Effector memory CD4-positive, alpha-beta T cell (primary cell): ENCODE measurements around the gene PCSK6.
"Not testable (repeated sequence)": the region's sequence is repeated elsewhere in the genome, so short reads cannot be mapped to it uniquely, and the experiment has no call there.

ENCODE experiments used
- DNase-seq, 3 donors: peaks; one replicate each; pipeline ENCODE4 v3.0.0-alpha.2; 2020
- H3K27ac ChIP-seq: 2 replicates; pipeline ENCODE4 v1.7.0; 2013; ENCODE audit warnings: mild to moderate bottlenecking, low read length, moderate library complexity; ENCODE audit not compliant: insufficient read depth, poor library complexity, severe bottlenecking
- H3K27me3 ChIP-seq: replicated peaks from 2 replicates; pipeline ENCODE4 v1.7.0; 2013; ENCODE audit warnings: mild to moderate bottlenecking, low read length; ENCODE audit not compliant: insufficient read depth, control insufficient read depth, poor library complexity, severe bottlenecking
- H3K36me3 ChIP-seq: 2 replicates; pipeline ENCODE4 v1.7.0; 2013; ENCODE audit warnings: mild to moderate bottlenecking, low read length, moderate library complexity; ENCODE audit not compliant: control insufficient read depth, insufficient read depth
- H3K4me1 ChIP-seq: 2 replicates; pipeline ENCODE4 v1.7.0; 2013; ENCODE audit warnings: low read length, mild to moderate bottlenecking; ENCODE audit not compliant: control insufficient read depth, insufficient read depth, poor library complexity, severe bottlenecking
- H3K4me3 ChIP-seq: 2 replicates; pipeline ENCODE4 v1.7.0; 2013; ENCODE audit warnings: low read length, low read depth, mild to moderate bottlenecking; ENCODE audit not compliant: insufficient read depth, poor library complexity, severe bottlenecking
- H3K9me3 ChIP-seq: 2 replicates; pipeline ENCODE4 v1.7.0; 2013; ENCODE audit warnings: mild to moderate bottlenecking, low read length, moderate library complexity; ENCODE audit not compliant: control insufficient read depth

PCSK6 gene

GRCh38 chr15:101474983-101475382 lies 14.5 kb downstream of the PCSK6 start:
- no peak overlapping the region for H3K27ac ChIP-seq
- no peaks in the 10 kb centered on the region for H3K4me1 ChIP-seq
- H3K4me3 ChIP-seq, result no peak overlapping the region
- no peaks in the 10 kb centered on the region for H3K27me3 ChIP-seq
- no peak for DNase-seq
- H3K36me3 ChIP-seq, result no peaks in the 10 kb centered on the region
- H3K9me3 ChIP-seq, result no peaks in the 10 kb centered on the region

GRCh38 chr15:101474233-101474632 lies 15.3 kb downstream of the PCSK6 start:
- no peaks in the 10 kb centered on the region for H3K4me1 ChIP-seq
- no peaks in the 10 kb centered on the region for H3K36me3 ChIP-seq
- H3K27me3 ChIP-seq, result no peaks in the 10 kb centered on the region
- H3K4me3 ChIP-seq, result no peak overlapping the region
- no peak for DNase-seq
- H3K27ac ChIP-seq, result no peak overlapping the region
- H3K9me3 ChIP-seq, result no peaks in the 10 kb centered on the region

- Histone ChIP-seq H3K4me1 (no peaks in the 10 kb centered on the region), H3K4me3 (no peak overlapping the region), H3K36me3 (no peaks in the 10 kb centered on the region), H3K9me3 (no peaks in the 10 kb centered on the region), H3K27ac (no peak overlapping the region), H3K27me3 (no peaks in the 10 kb centered on the region)
- DNase-seq, result no peak
Measured at GRCh38 chr15:101472033-101472432, 17.5 kb downstream of the PCSK6 start.

GRCh38 chr15:101470548-101471239 lies 18.8 kb downstream of the PCSK6 start:
- Histone ChIP-seq H3K36me3 (no peaks in the 10 kb centered on the region), H3K27me3 (no peaks in the 10 kb centered on the region), H3K9me3 (no peaks in the 10 kb centered on the region), H3K4me1 (no peaks in the 10 kb centered on the region), H3K4me3 (no peak overlapping the region), H3K27ac (no peak overlapping the region)
- DNase-seq, result no peak

GRCh38 chr15:101469520-101470288 lies 19.8 kb downstream of the PCSK6 start:
- Histone ChIP-seq H3K4me1 (no peaks in the 10 kb centered on the region), H3K27ac (no peak overlapping the region), H3K27me3 (no peaks in the 10 kb centered on the region), H3K36me3 (no peaks in the 10 kb centered on the region), H3K4me3 (no peak overlapping the region), H3K9me3 (no peaks in the 10 kb centered on the region)
- DNase-seq, result no peak

GRCh38 chr15:101466188-101466587 lies 23.3 kb downstream of the PCSK6 start:
- no peak for DNase-seq
- H3K9me3 ChIP-seq, result no peaks in the 10 kb centered on the region
- H3K36me3 ChIP-seq, result no peaks in the 10 kb centered on the region
- no peak overlapping the region for H3K4me3 ChIP-seq
- H3K27me3 ChIP-seq, result no peaks in the 10 kb centered on the region
- H3K4me1 ChIP-seq, result no peaks in the 10 kb centered on the region
- H3K27ac ChIP-seq, result no peak overlapping the region

GRCh38 chr15:101464999-101465669 lies 24.4 kb downstream of the PCSK6 start:
- Histone ChIP-seq H3K36me3 (no peaks in the 10 kb centered on the region), H3K27ac (no peak overlapping the region), H3K27me3 (no peaks in the 10 kb centered on the region), H3K4me1 (no peaks in the 10 kb centered on the region), H3K9me3 (no peaks in the 10 kb centered on the region), H3K4me3 (no peak overlapping the region)
- DNase-seq, result no peak

- no peaks in the 10 kb centered on the region for H3K9me3 ChIP-seq
- no peak overlapping the region for H3K27ac ChIP-seq
- no peaks in the 10 kb centered on the region for H3K27me3 ChIP-seq
- no peaks in the 10 kb centered on the region for H3K4me1 ChIP-seq
- no peaks in the 10 kb centered on the region for H3K36me3 ChIP-seq
- DNase-seq, result no peak
- no peak overlapping the region for H3K4me3 ChIP-seq
Measured at GRCh38 chr15:101464256-101464998, 25.1 kb downstream of the PCSK6 start.

GRCh38 chr15:101463696-101464095 lies 25.8 kb downstream of the PCSK6 start:
- not testable (repeated sequence) for H3K27me3 ChIP-seq, H3K36me3 ChIP-seq, H3K27ac ChIP-seq, H3K9me3 ChIP-seq, H3K4me1 ChIP-seq, H3K4me3 ChIP-seq, DNase-seq
